DMS153 treated with DMSO at 0.1 percent for 48 hours (cell line): ENCODE results near the gene TRIM13.
"Not testable (repeated sequence)": the region's sequence is repeated elsewhere in the genome, so short reads cannot be mapped to it uniquely, and the experiment has no call there.

ENCODE experiments used
- DNase-seq: peaks from one replicate; lab custom pipeline; 2025; ENCODE audit not compliant: unreplicated experiment; lab: John Stamatoyannopoulos, UW

TRIM13 gene

GRCh38 chr13:49996951-49997895, at the start of gene TRIM13:
TSS of gene TRIM13 (plus strand) at chr13:49997042. CDS start at chr13:50011941, 14,899 bp downstream.
- peak; percentile 90 for DNase-seq

DNA sequence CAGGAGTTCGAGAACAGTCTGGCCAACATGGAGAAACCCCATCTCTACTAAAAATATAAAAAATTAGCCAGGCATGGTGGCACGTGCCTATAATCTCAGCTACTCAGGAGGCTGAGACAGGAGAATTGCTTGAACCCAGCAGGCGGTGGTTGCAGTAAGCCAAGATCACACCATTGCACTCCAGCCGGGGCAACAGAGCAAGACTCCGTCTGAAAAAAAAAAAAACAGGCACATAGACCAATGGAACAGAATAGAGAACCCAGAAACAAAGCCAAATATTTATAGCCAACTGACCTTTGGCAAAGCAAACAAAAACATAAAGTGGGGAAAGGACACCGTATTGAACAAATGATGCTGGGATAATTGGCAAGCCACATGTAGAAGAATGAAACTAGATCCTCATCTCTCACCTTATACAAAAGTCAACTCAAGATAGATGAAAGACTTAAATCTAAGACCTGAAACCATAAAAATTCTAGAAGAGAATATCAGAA, 48.0 kb upstream of the TRIM13 start:
- DNase-seq = not testable (repeated sequence)

- DNase-seq = no peak
These were observed 44.9 kb upstream of the TRIM13 start for GRCh38 chr13:49951754-49952535.

DNA sequence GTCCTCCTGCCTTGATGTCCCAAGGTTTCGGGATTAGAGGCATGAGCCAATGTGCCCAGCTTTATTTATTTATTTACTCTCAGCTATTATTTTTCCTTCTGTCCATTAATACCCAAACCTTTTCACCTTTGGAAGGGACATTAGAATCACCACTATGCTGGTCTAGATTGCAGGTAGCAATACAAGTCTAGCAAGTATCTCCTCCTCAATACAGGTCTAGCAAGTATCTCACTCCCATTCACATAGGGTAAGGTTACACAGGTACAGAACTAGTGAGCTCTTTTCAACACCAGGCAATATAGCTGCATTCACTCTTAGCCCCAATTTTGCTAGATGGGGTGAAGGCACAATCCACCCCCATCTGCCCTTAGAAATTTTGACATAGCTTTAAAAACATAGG, 43.3 kb upstream of the TRIM13 start:
- DNase-seq = no peak

- no peak for DNase-seq
These were observed 42.0 kb upstream of the TRIM13 start for GRCh38 chr13:49954674-49955455.

DNA sequence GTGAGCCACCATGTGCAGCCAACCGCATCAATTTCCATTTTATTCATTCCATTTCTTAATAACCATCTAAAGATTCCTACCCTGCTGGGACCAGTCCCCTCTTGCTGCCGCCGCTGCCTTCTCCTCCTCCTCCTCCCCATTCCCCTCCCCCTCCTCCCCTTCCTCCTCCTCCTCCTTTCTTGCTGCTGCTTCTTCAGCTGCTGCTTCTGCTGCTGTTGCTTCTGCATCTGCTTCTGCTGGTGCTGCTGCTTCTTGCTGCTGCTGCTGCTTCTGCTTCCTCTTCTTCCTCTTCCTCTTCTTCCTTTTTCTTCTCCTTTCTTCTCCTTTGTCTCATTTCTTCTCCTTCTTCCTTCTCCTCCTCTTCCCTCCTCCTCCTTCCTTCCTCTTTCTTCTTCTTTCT, 40.7 kb upstream of the TRIM13 start:
- no peak for DNase-seq

- DNase-seq = no peak
These were observed 38.5 kb upstream of the TRIM13 start for GRCh38 chr13:49958321-49958720.

GRCh38 chr13:49967456-49967855, 29.4 kb upstream of the TRIM13 start:
- no peak for DNase-seq

- no peak for DNase-seq
These were observed 24.1 kb upstream of the TRIM13 start for GRCh38 chr13:49972709-49973108.

DNA sequence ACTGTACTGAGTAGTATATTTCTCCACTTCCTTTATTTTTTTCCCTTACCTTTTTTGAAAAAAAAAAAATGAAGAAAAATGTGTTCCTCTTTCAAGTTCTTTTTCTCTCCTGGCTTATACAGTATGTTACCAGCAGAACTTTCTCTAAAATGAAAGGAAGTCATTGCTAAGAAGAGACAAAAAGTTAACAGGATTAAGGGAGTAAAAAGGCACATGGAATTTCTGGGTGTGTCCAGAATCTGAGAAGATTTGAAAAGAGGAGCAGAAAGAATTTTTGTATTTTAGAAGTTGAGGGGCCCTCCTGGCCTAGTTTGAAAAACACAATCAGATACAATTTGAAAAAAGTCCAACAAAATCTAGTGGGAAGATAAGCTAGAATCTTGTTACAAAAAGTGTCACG, 21.0 kb upstream of the TRIM13 start:
- DNase-seq = no peak

GRCh38 chr13:49976314-49977258, 20.3 kb upstream of the TRIM13 start:
- peak; percentile 91 for DNase-seq

DNA sequence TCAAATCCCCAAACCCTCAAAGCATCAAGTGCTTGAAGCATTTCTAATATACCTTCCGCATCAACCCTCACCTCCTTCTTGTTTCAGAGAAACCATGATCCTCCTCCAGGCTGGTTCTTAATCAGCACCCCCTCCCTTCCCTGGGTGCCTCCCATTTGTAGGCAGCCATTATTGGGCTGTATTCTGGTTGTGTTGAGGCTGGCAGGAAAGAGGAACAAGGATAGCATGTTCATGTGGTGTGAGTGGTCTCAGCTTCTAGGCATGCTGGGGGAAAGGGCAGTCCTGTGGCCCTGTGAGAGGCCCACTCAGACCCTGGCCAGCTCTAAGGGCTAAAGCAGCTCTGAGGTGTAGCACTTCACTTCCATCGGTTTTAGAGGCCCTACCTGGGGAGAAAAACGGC, 18.9 kb upstream of the TRIM13 start:
- DNase-seq = no peak

GRCh38 chr13:49980266-49980665, 16.6 kb upstream of the TRIM13 start:
- DNase-seq = no peak

GRCh38 chr13:49985129-49985528, 11.7 kb upstream of the TRIM13 start:
- no peak for DNase-seq

- DNase-seq = no peak
These were observed 10.4 kb upstream of the TRIM13 start for GRCh38 chr13:49986471-49986870.

GRCh38 chr13:49990612-49991011, 6.2 kb upstream of the TRIM13 start:
- not testable (repeated sequence) for DNase-seq

DNA sequence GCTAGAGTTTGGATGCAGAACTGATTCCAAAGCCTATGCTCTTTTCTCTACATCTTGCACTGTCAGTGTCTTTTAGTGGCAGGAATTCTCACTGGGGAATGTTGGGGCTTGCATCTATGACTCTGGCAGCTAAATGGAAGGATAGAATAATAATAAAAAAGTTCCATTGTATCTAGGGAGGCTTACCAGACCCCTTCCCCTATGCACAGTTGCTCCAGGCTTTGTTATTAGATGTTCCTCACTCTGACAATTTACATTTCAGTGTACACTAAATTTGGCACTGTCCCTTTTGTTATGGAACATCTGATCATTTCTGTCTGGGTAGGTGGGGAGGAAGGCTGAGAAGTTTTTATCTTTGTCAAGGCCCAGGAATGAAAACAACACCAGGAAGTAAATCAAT, 3.7 kb upstream of the TRIM13 start:
- DNase-seq = no peak

DNA sequence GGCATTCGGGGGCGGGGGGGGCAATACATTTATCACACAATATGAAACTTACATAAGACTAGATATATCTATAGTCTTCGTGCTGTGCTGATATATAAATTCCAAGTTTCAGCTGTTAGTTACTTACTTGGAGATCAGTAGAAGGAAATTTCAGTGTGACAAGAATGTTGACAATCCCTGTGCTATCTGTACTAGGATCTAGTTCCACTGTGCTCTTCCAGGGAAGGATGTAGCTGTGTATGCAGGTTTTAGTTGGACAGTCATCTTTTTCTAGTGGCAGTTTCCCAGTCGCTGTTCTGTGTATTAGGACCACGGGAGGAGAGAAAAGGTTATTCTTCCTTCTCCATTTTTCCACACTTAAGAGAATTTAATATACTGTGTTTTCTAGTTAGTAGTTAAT, 3.2 kb upstream of the TRIM13 start:
- no peak for DNase-seq

GRCh38 chr13:49995625-49996101, 1.2 kb upstream of the TRIM13 start:
- no peak for DNase-seq
